Body of pancreas (tissue), 4 donors: ENCODE measurements around the gene HOXD13. TPM values are rescaled to one million over a fixed set of nuclear protein-coding genes. Genes with fewer than 3 reads are reported as not detected.

Experiments used
- ATAC-seq: fragments of 150-250 bp; one replicate; pipeline ENCODE4 v1.9.1; 2016
- DNase-seq, 4 donors: peaks; one replicate each; pipeline ENCODE4 v3.0.0-alpha.2; 2019
- H3K27ac ChIP-seq, 4 donors: fragments of 200-600 bp; sonication (generic); 1 replicate in 3 of 4; 2 replicates in 1 of 4; pipeline versions ENCODE4 v1.5.1 to v1.6.1; 2016 to 2019; ENCODE audit warnings: mild to moderate bottlenecking in 1 of 4, mixed read lengths in 1 of 4, moderate library complexity in 1 of 4
- H3K27me3 ChIP-seq, 2 donors: fragments of 200-600 bp; sonication (generic); one replicate each; pipeline ENCODE4 v1.6.0; 2016; ENCODE audit warnings: mild to moderate bottlenecking in 1 of 2
- H3K36me3 ChIP-seq, 2 donors: fragments of 200-600 bp; sonication (generic); replicated peaks in 1 of 2; 2 replicates each; pipeline ENCODE4 v1.5.1; 2016; ENCODE audit warnings: low read depth in 2 of 2; ENCODE audit not compliant: insufficient read depth in 1 of 2
- H3K4me1 ChIP-seq: fragments of 200-600 bp; sonication (generic); one replicate; pipeline ENCODE4 v1.6.0; 2016
- H3K4me3 ChIP-seq, 2 donors: fragments of 200-600 bp; sonication (generic); 1 replicate in 1 of 2; 2 replicates in 1 of 2; pipeline ENCODE4 v1.5.1; 2016 to 2019
- H3K9me3 ChIP-seq, 3 donors: fragments of 200-600 bp; sonication (generic); 1 replicate in 2 of 3; 2 replicates in 1 of 3; pipeline ENCODE4 v1.5.1; 2016
- POLR2A ChIP-seq, 3 donors: fragments of 450-650 bp; IDR thresholded peaks; one replicate each; pipeline ENCODE4 v1.6.1; 2016; ENCODE audit warnings: antibody characterized with exemption in 3 of 3, mild to moderate bottlenecking in 2 of 3
- WGBS, 2 donors: methylation state at CpG; one replicate each; pipeline ENCODE4 v1.1.5; 2017; 5-methylcytosine and 5-hydroxymethylcytosine counted together
- intact Hi-C: fragments of 100-400 bp; cut with DNase I; formaldehyde crosslinking; loops from one replicate; pipeline ENCODE4 v1.15.1; 2023
- total RNA-seq, 2 donors: library from RNA; depleted of rRNA; stranded (reverse); fragments of >200 nt; gene quantifications; one replicate each; pipeline ENCODE4 v1.1.0, GENCODE V29; 2016
- TF ChIP-seq, protein P1 (sequence below), 7 experiments: fragments of 450-650 bp in 4 of 7; fragments of 200-600 bp in 3 of 7; sonication (generic) in 3 of 7; IDR thresholded peaks; one replicate each; pipeline ENCODE4 v1.5.1; 2016 to 2019; ENCODE audit warnings: antibody characterized with exemption in 7 of 7

The HOXD13 gene
- total RNA-seq, 2 donors from 2014 or later = not detected

DNA sequence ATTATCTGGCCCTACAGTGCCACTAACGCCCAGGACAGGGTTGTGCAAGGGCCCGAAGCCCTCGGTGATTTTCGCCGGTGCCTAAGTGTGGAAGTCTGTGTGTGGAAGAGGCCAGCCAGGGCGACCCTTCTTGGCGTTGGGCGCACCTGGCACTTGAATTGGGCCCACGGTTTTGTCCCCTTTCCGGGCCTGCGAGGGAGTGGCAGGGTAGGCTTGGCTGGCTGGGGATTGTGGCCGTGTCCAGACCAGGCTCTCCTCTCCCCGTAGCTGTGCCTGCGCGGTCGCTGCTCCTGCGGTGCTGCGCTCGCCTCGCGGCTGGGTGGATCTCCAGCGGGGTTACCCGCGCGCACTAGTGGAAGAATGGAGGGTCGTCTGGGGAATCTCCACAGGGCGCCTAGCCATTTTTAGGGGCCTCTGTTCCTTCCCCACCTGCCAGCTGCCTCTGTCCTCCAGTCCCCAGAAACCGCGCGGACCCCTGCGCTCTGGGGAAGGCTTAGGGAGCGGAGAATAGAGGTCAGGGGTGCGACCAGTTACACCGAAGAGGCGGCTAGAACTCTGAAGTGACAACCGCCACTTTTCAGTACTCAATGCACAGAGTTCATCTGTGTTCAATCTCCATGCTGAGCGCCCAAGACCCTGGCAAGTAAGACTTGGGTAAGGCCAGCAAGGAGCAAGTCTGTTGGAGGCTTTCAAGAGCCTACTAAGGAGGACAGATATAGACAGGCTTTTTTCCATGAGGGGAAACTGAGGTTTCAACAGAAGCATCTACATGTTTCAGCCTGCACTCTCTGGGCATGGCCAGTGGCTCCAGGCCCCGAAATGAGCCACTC, 24.7 kb upstream of the HOXD13 start:
- ATAC-seq (peak; percentile 28), DNase-seq (no peak)
- TF ChIP-seq, protein P1, sequence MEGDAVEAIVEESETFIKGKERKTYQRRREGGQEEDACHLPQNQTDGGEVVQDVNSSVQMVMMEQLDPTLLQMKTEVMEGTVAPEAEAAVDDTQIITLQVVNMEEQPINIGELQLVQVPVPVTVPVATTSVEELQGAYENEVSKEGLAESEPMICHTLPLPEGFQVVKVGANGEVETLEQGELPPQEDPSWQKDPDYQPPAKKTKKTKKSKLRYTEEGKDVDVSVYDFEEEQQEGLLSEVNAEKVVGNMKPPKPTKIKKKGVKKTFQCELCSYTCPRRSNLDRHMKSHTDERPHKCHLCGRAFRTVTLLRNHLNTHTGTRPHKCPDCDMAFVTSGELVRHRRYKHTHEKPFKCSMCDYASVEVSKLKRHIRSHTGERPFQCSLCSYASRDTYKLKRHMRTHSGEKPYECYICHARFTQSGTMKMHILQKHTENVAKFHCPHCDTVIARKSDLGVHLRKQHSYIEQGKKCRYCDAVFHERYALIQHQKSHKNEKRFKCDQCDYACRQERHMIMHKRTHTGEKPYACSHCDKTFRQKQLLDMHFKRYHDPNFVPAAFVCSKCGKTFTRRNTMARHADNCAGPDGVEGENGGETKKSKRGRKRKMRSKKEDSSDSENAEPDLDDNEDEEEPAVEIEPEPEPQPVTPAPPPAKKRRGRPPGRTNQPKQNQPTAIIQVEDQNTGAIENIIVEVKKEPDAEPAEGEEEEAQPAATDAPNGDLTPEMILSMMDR (IDR thresholded peaks at IDR 0.05) = no peak
- TF ChIP-seq POLR2A (IDR thresholded peaks at IDR 0.05) = no peak
- Histone ChIP-seq H3K27ac (no peak overlapping the region), H3K27me3 (peaks cover 0 to 51% of the 10 kb centered on the region in 2 donors), H3K4me3 (no peak overlapping the region), H3K4me1 (peaks cover 26% of the 10 kb centered on the region), H3K36me3 (no peaks in the 10 kb centered on the region), H3K9me3 (no peaks in the 10 kb centered on the region)
- 5 to 6% methylated on average over 25 to 38 of the region's 38 CpGs for WGBS, 2 donors
- intact Hi-C loops = no loop called here

DNA sequence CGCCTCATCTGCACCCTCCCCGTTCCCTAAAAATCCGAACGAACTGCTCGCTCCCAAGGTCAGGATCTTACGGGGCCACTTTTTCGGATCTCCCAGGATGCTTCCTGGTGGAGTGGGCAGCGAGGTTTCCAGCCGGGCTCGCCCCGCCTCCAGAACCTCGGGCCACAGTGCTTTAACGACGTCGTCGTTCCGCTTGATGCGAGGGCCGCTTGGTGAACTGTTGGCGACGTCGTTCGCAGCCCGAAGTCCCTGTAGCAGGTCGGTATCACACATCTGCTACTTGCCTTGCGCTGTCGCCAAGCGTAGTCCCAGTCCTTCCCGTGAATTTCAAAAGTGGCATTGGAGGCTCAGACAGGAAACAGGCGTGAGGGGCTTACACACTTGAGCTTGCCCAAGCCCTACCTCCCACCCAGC, 24.1 kb upstream of the HOXD13 start:
- TF ChIP-seq, protein P1 (IDR thresholded peaks at IDR 0.05) = no peak
- TF ChIP-seq POLR2A (IDR thresholded peaks at IDR 0.05) = no peak
- Histone ChIP-seq H3K27me3 (peaks cover 0 to 51% of the 10 kb centered on the region in 2 donors), H3K9me3 (no peaks in the 10 kb centered on the region), H3K4me1 (peaks cover 31% of the 10 kb centered on the region), H3K36me3 (no peaks in the 10 kb centered on the region), H3K27ac (no peak overlapping the region), H3K4me3 (no peak overlapping the region)
- 3 to 5% methylated on average over 24 to 30 of the region's 30 CpGs for WGBS, 2 donors
- ATAC-seq (no peak), DNase-seq (no peak)
- intact Hi-C loops = no loop called here

DNA sequence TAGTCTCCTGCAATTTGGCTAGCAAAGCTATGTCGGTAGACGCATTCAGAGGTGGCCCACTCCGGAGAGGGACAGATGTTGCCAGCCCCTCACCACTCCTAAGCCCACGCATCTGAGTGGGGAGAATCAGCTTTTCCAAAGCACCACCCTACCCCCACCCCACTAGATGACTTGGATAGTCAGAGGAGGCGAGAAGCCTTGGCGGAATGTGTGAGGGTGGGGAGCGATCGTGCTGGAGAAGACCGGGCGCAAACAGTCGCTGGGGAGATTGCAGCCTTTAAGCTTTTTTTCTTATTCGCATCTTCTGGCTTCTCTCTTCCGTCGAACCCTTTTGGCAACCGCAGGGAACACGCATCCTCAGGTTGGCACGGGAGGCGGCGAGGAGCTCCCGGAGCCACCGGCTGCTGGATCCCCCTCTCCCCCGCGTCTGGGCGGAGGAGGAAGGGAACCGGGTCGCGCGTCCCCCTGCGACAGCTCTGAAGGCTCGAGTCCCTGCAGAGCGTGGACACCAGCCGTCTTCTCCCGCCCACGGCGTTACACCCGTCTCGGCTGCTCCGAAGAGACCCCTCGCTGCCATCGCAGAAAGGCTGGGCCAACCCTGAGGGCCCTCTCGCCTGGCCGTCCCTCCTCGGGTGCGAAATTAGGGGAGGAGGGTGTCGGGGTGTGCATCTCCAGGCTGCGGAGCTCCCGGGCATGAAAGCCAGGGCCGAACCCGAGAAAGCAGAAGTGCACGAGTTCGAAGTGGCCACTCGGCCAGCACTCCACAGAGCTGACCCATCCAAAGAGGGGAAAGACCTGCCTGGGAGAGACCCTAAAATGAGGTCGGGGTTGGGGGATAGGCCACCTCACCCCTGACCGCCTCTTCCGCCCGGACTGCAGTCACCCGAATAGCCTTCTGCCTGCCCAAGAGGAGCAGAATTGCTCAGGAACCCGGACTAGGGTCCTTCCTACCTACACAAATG, 20.9 kb upstream of the HOXD13 start:
- Histone ChIP-seq H3K27ac (no peak overlapping the region), H3K4me3 (no peak overlapping the region), H3K9me3 (no peaks in the 10 kb centered on the region), H3K27me3 (peaks cover 0 to 54% of the 10 kb centered on the region in 2 donors), H3K4me1 (peaks cover 30% of the 10 kb centered on the region), H3K36me3 (no peaks in the 10 kb centered on the region)
- DNase-seq (no peak), ATAC-seq (no peak)
- 4 to 8% methylated on average over 32 to 58 of the region's 58 CpGs for WGBS, 2 donors
- no peak for TF ChIP-seq POLR2A (IDR thresholded peaks at IDR 0.05)
- TF ChIP-seq, protein P1 (IDR thresholded peaks at IDR 0.05) = no peak
- intact Hi-C loops = no loop called here

DNA sequence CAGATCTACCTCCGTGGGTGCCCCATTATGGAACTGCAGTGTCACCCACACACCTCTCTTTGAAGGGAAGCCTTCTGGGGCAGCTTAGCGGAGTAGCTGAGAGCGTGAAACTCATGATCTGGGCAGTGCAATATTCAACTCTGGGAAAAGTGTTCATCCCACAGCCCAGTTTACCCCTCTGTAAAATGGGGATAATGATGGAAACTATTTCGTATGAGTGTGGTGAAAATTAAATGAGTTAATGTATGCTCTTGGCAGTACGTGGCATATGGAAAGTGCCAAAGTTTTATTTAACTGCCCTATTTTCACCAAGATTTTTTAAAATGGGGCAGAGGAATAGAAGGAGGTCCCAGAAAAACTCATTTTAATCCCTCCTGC, 20.2 kb upstream of the HOXD13 start:
- Histone ChIP-seq H3K9me3 (no peaks in the 10 kb centered on the region), H3K36me3 (no peaks in the 10 kb centered on the region), H3K27ac (no peak overlapping the region), H3K27me3 (peaks cover 0 to 58% of the 10 kb centered on the region in 2 donors), H3K4me1 (peaks cover 23% of the 10 kb centered on the region), H3K4me3 (no peak overlapping the region)
- intact Hi-C loops = no loop called here
- DNase-seq (no peak), ATAC-seq (no peak)
- no peak for TF ChIP-seq POLR2A (IDR thresholded peaks at IDR 0.05)
- TF ChIP-seq, protein P1 (IDR thresholded peaks at IDR 0.05) = no peak
- 16 to 22% methylated on average over 5 of the region's 5 CpGs for WGBS, 2 donors
